NCI-H69 (cell line): ENCODE measurements around the gene CISD3.

Source experiments
- DNase-seq: peaks from one replicate; lab custom pipeline; 2025; lab: John Stamatoyannopoulos, UW

Gene CISD3

DNA sequence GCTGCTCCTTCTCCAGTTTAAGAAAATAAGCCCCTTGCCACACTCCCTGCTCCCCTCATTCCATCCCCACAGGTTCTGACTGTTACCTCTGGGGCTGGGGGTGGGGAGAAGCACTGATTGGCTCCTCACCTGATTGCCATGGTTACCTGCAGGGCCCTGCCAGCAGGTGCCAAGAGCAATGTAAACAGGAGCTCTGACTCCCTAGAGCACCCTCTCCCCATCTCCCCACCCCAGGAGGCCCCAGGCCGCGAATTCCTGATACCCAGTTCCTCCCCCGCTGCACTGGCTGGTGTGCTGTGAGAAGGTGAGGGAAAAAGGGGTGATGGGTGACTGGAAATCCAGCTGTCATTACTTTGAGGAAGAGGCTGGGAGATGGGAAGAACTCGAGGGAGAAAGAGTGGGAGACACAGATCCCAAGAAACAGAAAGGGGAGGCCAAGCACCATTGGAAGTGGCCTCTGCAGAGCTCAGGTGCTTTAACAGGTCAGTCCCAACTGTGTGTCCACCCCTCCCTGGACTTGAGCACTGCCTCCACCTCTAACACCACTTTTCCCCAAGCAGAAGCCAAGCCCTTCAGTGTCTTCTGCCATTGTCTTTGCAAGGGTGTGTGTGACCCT lies 13.5 kb downstream of the CISD3 start:
- peak; percentile 88 for DNase-seq

- peak; percentile 98 for DNase-seq
These were observed 15.4 kb downstream of the CISD3 start for GRCh38 chr17:38745545-38745944.

- DNase-seq: peak; percentile 60
These were observed 16.1 kb downstream of the CISD3 start for GRCh38 chr17:38746004-38746848.

GRCh38 chr17:38746849-38747462 lies 16.8 kb downstream of the CISD3 start:
- DNase-seq: peak; percentile 53

- DNase-seq: peak; percentile 53
These were observed 17.5 kb downstream of the CISD3 start for GRCh38 chr17:38747463-38748148.

DNA sequence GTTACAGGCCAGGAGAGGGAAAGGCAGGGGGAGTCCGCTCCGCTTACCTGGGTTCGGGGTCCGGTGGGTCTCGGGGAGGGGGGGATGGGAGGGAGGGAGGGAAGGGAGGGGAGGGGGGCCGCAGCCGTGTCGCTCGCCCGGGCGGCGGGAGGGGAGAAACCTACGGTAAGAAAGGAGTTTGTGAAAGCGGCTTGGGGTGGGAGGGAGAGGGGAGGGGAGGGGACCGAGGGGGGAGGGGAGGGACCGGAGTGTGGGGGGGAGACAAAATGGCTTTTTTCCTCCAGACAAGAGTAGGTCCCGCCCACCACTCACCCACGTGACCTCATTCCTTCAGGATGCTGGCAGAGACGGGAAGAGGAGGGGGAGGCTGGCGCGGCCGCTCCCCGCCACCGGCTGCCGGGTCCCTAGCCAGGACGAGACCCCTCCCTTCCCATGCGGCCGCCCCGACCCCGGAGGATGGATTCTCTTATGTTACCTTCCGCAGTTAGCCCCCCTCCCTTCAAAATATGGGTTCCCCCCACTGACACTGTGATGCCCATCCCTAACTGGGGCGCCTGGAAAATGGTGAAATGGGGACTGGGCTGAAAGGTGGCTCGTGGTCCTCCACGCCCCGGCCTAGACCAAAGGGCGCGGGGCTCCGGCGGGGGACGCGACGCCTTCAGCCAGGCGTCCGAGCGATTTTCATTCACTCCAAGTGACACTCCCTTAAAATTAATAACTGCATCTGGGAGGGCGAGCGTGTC lies 18.2 kb downstream of the CISD3 start, which contains the start of gene PCGF2:
Gene PCGF2 (minus strand): TSS at position 188 of the 743 bp plus-strand sequence. CDS start 7,934 bp downstream, outside the sequence.
- peak; percentile 98 for DNase-seq

DNA sequence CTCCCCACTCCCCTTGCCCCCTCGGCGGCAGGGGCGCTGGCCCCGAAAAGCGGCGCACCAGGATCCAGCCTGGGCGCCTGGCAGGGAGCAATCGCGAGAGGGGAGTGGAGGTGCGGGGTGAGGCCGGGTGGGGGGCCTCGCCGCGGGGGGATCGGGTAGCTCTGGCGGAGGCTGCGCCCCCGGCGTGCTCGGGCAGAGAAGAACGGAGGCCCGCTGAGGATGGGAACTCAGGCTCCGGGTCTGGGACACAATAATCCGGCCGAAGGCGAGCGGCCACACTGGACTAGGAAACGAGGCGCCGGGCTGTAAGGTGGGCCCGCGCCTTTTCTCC lies 18.7 kb downstream of the CISD3 start:
- no peak for DNase-seq

DNA sequence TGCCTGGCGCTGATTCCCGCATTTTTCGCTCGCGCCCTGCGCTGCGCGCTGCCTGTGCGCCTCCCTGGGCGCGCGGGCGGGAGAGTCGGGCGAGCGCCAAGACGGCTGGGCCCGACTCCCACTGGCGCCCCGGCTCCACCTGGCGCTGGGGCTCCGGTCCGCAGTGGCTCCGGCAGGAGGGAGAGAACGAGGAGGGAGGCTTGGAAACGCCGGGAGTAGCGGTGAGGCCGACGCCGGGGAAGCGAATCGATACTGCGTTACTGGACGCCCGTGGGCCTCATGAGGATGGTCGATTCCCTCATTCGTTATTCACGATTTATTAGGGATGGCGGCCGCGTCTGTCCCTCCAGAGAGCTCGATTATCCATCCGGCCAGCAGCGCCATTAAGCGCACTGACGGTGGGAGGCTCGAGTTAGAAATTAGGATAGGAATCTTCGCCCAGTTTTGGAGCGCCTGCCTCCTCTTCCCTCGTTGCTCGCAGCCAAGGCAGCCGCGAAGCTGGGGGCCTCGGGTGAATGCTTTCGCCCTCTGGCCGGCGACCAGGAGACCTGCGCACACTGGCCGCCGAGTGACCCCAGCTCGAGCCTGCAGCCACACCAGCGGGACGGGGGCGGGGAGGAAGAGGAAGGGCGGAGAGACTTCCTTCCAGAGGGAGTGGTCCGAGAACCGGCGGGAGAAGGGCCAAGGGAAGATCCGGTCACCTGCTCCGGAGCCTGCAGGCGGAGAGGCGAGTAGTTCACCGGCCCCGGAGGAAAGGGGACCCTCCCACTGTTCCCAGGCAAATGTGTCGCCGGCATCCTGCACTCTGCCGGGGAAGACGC lies 19.3 kb downstream of the CISD3 start:
- DNase-seq: peak; percentile 92

DNA sequence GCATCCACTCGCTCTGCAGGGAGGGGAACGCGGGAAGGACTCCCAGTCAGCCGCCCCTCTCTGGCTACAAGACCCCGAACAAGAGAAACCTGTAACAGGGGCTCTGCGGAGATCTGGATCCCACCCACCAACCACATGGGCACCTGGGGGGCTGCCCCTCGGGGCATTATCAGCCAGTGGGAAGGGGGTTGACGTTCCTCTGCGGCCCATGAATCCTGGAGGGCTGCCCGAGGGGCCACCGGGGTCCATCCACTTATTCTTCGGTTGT lies 19.8 kb downstream of the CISD3 start:
- DNase-seq: no peak

- peak; percentile 80 for DNase-seq
These were observed 20.4 kb downstream of the CISD3 start for GRCh38 chr17:38750312-38751121.

GRCh38 chr17:38751144-38751807 lies 21.1 kb downstream of the CISD3 start:
- peak; percentile 80 for DNase-seq

- peak; percentile 92 for DNase-seq
These were observed 21.7 kb downstream of the CISD3 start for GRCh38 chr17:38751808-38752307.

DNA sequence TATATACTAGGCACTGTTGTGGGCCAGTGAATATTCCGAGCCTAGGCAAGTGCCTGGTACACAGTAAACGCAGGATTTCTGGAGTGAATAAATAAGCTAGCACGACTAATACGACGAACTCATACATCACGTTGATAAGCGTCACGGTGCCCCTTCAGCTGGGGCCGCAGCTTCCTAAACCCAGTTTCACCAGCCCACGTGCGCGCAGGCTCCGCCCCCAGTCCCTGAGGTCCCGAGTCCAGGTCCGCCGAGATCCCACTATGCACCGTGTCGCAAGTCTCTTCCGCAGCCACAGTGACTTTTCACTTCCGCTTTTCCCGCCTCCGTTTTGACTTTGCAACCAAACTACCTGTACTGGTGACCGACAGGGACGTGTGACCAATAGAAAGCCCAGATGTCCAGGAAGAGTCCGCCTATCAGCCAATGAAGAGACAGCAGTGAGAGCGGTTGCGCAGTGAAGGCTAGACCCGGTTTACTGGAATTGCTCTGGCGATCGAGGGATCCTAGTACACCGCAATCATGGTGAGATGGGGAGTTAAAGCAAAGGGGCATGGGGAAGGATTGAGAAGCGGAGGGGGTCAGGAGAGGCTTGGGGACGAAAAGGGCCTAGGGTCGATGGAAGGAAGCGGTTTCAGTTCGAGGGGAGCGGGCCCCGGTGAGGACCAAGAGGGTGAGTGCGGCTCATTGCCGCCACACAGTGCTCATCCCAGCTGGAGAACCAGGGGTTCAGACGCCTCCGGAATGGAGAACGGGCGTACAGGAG lies 22.3 kb downstream of the CISD3 start, which contains the start of gene PSMB3:
Gene PSMB3 (plus strand): TSS at position 434 of the 763 bp plus-strand sequence. CDS start 86 bp downstream, at position 520.
- DNase-seq: peak; percentile 100

GRCh38 chr17:38753071-38753506 lies 22.9 kb downstream of the CISD3 start:
- no peak for DNase-seq

DNA sequence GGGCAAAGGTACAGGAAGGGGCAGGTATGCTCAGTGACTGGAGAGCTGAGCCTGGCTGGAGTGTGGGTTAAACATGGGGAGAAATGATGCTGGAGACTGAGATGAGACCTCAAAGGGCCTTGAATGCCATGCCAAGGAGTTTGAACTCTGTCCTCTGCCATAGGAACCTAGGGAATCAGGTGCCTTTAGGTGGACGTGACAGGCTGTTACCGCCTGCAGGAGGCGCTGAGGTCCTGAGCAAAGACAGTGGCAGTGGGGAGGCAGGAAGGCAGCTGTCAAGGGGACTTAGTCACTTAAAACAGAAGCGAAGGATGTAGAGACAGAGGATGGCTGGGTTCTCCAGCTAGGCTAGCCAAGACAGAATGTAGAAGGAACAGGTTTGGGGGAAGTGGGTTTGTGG lies 31.5 kb downstream of the CISD3 start:
- DNase-seq: peak; percentile 57

DNA sequence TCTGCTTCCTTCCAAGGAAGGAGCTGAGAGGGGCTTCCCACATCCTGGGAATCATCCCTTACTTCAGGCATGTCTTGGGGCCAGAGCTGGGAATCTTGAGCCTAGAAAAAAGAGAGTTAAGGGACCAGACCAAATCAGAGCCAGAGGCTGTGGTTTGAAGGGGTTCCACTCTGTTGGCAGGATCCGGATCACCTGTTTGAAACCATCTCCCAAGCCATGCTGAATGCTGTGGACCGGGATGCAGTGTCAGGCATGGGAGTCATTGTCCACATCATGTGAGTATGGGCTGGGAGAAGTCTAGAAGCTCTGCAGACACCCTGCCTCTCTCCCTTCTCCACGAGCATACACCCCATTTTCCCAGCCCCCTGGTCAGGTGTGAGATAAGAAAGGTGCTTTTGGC lies 32.1 kb downstream of the CISD3 start:
- DNase-seq: no peak

DNA sequence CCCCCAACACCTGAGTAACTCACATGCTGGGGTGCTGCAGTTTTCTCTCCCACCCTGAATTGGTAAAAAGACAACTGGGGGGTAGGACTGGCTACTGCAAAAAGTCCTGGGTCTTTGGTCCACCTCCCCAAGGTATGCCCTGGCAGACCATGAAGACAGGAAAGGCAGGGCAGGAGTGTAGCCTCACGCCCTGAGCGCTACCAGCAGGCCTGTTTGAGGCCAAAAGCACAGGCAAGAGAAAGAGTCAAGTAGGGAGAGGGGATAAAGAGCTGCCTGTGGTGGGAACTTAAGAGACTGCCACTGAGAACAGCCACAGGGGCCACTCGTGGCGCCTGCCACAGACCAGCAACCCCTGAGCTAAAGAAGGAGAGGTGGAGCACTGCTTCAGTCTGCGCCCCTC lies 36.2 kb downstream of the CISD3 start:
- DNase-seq: no peak

GRCh38 chr17:38768417-38768816 lies 38.3 kb downstream of the CISD3 start:
- no peak for DNase-seq

GRCh38 chr17:38773258-38773657 lies 43.1 kb downstream of the CISD3 start:
- DNase-seq: no peak
